Measurements from ENCODE around the gene ARPC1B. TPM values are rescaled to one million over a fixed set of nuclear protein-coding genes. Genes with fewer than 3 reads are reported as not detected.

The ARPC1B gene
- total and polyA plus RNA-seq, 9 of the 15 experiments (the other 6 are each of a cell fraction or from before 2014, with no cell fraction given) = 6.7 to 357 (median 211) TPM

DNA sequence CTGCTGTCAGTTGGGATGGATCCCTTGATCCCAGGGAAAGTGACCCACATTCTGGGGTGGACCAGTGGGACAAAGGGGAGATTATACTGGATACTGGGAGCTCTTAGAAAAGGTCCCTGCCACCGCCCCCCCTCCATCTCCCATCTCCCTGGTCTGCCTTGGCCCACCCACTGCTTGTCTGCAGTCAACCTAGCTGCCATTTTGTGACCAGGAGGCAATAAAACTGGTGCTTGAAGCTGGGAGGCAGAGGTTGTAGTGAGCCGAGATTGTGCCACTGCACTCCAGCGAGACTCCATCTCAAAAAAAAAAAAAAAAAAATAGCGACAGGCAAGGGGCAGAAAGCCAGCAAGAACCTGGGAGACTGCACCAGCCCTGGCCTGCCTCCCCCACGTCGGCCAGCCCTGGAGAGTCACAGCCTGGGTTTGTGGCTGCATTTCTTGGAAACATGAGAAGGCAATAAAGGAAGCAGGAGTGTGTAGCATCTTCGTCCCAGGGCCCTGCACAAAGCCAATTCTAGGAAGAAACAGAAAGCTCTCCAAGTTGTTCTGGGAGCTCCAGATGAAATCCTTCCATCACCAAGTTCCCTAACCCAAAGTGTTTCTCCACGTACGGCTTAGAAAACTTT, 4.7 kb upstream of the ARPC1B start (continued):
- TF ChIP-seq, protein P1, sequence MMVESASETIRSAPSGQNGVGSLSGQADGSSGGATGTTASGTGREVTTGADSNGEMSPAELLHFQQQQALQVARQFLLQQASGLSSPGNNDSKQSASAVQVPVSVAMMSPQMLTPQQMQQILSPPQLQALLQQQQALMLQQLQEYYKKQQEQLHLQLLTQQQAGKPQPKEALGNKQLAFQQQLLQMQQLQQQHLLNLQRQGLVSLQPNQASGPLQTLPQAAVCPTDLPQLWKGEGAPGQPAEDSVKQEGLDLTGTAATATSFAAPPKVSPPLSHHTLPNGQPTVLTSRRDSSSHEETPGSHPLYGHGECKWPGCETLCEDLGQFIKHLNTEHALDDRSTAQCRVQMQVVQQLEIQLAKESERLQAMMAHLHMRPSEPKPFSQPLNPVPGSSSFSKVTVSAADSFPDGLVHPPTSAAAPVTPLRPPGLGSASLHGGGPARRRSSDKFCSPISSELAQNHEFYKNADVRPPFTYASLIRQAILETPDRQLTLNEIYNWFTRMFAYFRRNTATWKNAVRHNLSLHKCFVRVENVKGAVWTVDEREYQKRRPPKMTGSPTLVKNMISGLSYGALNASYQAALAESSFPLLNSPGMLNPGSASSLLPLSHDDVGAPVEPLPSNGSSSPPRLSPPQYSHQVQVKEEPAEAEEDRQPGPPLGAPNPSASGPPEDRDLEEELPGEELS (CRISPR knock-in tag; IDR thresholded peaks at IDR 0.05; ENCODE audit: borderline replicate concordance) = no peak
- TF ChIP-seq XRCC4 (IDR thresholded peaks at IDR 0.05; ENCODE audit: extremely low read depth, insufficient read depth, insufficient read length) (no peak), CBX2 (IDR thresholded peaks at IDR 0.05; ENCODE audit: insufficient read depth, low read length, poor library complexity, severe bottlenecking) (no peak), TRIM28 (IDR thresholded peaks at IDR 0.05) (peak; percentile 52; the same call in 1 of the 2 replicates), HMG20A (CRISPR knock-in tag; conservative IDR thresholded peaks at IDR 0.05) (no peak), ZNF140 (CRISPR knock-in tag; IDR thresholded peaks at IDR 0.05) (no peak), RBM25 (IDR thresholded peaks at IDR 0.05; ENCODE audit: low read depth, low read length, severe bottlenecking) (no peak), ETV5 (CRISPR knock-in tag; IDR thresholded peaks at IDR 0.05; ENCODE audit: low read depth) (peak; percentile 65; the same call in 1 of the 2 replicates), CHD1 (IDR thresholded peaks at IDR 0.05; ENCODE audit: low read length) (no peak), ZFP1 (CRISPR knock-in tag; IDR thresholded peaks at IDR 0.05) (no peak), CBFA2T3 (IDR thresholded peaks at IDR 0.05) (peak; percentile 46), FOXA1 (IDR thresholded peaks at IDR 0.05; ENCODE audit: borderline replicate concordance) (no peak), ZNF766 (CRISPR knock-in tag; conservative IDR thresholded peaks at IDR 0.05) (no peak; the same call in 1 of the 2 replicates), NCOA1 (IDR thresholded peaks at IDR 0.05; ENCODE audit: low read depth) (no peak), ZNF668 (CRISPR knock-in tag; IDR thresholded peaks at IDR 0.05) (no peak), BMI1 (IDR thresholded peaks at IDR 0.05; ENCODE audit: low read length) (no peak), PURB (CRISPR knock-in tag; IDR thresholded peaks at IDR 0.05; ENCODE audit: low read depth) (no peak), GABPB2 (CRISPR knock-in tag; conservative IDR thresholded peaks at IDR 0.05) (no peak), FOSL1 (tag; conservative IDR thresholded peaks at IDR 0.05) (peak; percentile 41; the same call in 1 of the 2 replicates)
- TF ChIP-seq, protein P2, sequence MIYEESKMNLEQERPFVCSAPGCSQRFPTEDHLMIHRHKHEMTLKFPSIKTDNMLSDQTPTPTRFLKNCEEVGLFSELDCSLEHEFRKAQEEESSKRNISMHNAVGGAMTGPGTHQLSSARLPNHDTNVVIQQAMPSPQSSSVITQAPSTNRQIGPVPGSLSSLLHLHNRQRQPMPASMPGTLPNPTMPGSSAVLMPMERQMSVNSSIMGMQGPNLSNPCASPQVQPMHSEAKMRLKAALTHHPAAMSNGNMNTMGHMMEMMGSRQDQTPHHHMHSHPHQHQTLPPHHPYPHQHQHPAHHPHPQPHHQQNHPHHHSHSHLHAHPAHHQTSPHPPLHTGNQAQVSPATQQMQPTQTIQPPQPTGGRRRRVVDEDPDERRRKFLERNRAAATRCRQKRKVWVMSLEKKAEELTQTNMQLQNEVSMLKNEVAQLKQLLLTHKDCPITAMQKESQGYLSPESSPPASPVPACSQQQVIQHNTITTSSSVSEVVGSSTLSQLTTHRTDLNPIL (CRISPR knock-in tag; IDR thresholded peaks at IDR 0.05) = no peak
- TF ChIP-seq, protein P3, sequence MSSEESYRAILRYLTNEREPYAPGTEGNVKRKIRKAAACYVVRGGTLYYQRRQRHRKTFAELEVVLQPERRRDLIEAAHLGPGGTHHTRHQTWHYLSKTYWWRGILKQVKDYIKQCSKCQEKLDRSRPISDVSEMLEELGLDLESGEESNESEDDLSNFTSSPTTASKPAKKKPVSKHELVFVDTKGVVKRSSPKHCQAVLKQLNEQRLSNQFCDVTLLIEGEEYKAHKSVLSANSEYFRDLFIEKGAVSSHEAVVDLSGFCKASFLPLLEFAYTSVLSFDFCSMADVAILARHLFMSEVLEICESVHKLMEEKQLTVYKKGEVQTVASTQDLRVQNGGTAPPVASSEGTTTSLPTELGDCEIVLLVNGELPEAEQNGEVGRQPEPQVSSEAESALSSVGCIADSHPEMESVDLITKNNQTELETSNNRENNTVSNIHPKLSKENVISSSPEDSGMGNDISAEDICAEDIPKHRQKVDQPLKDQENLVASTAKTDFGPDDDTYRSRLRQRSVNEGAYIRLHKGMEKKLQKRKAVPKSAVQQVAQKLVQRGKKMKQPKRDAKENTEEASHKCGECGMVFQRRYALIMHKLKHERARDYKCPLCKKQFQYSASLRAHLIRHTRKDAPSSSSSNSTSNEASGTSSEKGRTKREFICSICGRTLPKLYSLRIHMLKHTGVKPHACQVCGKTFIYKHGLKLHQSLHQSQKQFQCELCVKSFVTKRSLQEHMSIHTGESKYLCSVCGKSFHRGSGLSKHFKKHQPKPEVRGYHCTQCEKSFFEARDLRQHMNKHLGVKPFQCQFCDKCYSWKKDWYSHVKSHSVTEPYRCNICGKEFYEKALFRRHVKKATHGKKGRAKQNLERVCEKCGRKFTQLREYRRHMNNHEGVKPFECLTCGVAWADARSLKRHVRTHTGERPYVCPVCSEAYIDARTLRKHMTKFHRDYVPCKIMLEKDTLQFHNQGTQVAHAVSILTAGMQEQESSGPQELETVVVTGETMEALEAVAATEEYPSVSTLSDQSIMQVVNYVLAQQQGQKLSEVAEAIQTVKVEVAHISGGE (CRISPR knock-in tag; IDR thresholded peaks at IDR 0.05) = 0 out of 6 replicates have a peak, but pooled peaks of 1 of the 3 experiments have one; percentile 28

Measured in K562 (cell line).